Measurements from ENCODE around the gene AGXT.

DNA sequence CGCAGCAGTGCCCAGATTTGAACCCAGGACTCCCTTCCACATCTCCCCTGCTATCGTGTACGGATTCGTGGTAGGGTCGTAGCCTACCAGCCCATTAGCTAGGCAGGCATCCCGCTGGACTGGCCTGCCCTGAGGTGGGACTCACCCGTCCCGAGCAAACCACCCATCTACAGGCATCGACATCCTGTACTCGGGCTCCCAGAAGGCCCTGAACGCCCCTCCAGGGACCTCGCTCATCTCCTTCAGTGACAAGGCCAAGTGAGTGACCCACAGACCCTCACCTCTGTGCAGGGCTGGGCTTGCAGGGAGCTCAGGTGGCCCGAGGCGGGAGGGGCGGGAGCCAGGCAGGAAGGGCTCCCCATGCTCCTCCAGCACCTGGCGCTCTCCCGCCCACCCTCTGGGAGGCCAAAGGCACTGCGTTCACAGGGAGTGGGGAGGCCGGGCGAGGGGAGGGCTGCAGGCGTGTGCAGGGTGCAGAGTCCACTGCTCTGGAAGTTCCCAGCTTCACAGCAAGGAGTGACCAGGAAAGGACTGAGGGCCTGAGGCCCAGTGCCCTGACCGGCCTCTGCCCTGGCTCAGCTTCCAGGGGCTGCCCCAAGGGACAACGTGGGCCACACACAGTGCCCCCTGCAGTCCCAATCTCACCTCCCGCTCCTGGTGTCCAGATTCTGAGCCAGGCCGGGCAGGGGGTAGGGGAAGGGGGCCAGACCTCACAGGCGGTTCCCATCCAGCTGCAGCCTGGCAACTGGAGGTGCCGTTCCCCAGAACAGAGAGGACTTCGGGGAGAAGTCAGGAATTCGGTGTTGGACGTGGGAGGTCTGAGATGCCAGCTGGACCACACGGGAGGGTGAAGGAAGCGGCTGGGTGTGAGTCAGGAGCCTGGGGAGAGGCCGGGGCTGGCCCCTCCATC, 5.4 kb downstream of the AGXT start:
- TF ChIP-seq, protein P1, sequence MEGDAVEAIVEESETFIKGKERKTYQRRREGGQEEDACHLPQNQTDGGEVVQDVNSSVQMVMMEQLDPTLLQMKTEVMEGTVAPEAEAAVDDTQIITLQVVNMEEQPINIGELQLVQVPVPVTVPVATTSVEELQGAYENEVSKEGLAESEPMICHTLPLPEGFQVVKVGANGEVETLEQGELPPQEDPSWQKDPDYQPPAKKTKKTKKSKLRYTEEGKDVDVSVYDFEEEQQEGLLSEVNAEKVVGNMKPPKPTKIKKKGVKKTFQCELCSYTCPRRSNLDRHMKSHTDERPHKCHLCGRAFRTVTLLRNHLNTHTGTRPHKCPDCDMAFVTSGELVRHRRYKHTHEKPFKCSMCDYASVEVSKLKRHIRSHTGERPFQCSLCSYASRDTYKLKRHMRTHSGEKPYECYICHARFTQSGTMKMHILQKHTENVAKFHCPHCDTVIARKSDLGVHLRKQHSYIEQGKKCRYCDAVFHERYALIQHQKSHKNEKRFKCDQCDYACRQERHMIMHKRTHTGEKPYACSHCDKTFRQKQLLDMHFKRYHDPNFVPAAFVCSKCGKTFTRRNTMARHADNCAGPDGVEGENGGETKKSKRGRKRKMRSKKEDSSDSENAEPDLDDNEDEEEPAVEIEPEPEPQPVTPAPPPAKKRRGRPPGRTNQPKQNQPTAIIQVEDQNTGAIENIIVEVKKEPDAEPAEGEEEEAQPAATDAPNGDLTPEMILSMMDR (IDR thresholded peaks at IDR 0.05), result no peak
- TF ChIP-seq EP300 (IDR thresholded peaks at IDR 0.05) (no peak), POLR2A (IDR thresholded peaks at IDR 0.05) (no peak), POLR2AphosphoS5 (IDR thresholded peaks at IDR 0.05) (no peak)
